SIG-M5 treated with dmso at 0.1 percent for 504 hours (cell line): ENCODE measurements around the gene SIRT5.

Experiments
- DNase-seq: peaks from one replicate; lab custom pipeline; 2025; ENCODE audit not compliant: unreplicated experiment; lab: John Stamatoyannopoulos, UW

Gene SIRT5

DNA sequence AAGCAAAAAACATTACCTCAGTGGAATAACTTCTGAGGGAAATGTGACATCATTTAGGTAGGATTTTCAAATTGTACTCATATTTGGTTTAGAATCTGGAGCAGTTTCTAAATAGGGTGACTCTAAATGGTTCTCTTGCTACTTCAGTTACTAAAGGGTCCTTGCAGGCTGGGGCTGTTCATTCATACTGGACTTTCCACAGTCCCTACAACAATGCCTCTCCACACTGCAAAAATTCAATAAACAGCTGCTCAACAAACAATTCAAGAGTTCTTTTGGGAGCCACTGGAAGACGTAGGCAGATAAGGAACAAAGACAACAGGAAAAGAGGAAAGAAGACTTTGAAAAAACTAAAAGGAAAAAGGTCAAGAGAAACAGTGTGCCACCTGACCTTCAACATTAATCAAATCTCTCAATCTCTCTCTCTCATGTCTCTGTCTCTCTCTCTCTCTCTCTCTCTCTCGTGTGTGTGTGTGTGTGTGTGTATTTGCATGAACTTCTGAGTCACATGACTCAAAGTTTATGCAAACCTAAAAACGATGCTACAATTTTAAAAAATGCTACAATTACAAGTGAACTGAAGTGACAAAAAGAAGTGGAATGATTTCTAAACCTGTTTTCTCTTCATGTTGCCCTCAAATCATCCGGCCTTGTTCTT, 55.2 kb downstream of the SIRT5 start:
- no peak for DNase-seq

DNA sequence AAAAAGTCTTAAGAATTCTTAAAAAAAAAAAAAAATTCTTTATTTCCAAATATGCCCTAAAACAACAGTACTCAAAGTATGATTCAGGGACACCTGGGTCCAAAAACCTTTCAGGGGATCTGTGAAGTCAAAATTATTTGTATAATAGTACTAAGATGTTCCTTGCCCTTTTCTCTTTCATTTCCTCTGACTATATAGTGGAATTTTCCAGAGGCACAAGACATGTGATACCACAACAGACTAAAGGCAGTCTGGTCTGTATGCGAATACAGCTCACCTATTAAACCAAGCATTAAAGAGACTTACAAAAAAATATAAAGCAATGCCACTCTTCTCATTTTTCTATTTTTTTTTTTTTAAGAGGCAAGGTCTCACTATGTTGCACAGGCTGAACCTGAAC, 56.1 kb downstream of the SIRT5 start:
- no peak for DNase-seq

DNA sequence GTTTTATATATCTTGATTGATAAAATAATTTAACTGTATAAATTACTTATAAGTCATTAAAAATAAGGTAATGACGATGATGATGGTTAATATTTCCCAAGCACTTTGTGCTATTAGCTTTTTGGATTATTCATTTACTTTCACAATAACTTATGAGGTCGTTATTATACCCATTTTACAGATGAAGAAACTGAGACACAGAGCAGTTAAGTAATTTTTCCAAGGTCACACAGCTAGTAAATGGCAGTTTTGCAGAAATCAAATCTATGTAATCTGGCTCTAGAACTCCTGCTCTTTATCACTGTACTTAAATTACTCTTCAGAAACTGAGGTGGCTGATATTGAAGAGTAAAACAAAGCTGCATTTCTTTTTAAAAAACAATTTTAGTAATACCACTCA, 58.9 kb downstream of the SIRT5 start:
- no peak for DNase-seq

DNA sequence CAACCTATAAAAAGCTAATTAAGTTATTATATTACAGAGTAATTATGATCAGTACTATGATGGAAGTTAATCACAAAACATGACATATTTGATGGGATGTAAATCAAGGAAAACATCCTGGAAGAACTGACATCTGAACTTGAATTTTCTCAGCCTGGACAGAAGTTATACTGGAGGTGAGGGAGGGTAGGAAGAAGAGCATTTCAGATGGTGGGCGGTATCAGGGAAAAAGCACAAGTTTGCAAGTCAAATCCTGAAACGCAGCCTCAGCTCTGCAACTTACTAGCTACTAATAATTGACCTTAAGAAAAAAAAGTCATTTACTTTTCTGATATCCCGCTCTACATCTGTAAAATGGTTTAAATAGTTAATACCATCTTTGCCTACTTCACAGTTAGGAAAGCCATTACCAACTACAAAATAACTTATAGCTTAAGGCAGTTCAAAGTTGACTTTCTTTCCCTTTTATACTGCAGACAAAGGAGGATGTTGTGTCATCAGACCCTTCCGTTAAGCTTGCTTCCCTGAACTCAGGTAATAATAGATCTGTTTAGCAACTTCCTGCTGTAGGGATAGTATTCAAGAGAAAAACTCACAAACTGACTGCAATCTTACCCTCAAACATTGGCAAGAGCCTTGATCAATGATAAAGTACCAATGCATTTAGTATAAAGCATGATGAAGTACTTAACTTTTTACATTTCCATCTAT, 61.7 kb downstream of the SIRT5 start:
- DNase-seq: peak; percentile 82

DNA sequence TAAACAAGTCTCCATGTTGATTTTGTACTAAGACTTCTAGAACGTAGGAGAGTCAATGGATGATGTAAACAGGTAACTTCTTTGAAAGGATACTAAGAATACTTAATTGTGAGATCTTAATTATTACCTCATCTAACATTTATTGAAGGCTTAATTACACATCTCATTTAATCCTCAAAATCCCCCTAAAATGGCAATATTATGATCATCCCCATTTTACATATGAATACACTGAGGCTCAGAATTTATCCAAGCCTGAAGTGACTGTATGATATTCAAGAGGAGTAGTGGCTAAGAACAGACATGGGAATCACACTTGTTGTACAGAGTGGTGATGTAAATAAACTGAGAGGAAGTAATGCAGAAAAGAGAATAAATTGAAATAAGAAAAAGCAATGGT, 63.6 kb downstream of the SIRT5 start:
- DNase-seq: no peak

DNA sequence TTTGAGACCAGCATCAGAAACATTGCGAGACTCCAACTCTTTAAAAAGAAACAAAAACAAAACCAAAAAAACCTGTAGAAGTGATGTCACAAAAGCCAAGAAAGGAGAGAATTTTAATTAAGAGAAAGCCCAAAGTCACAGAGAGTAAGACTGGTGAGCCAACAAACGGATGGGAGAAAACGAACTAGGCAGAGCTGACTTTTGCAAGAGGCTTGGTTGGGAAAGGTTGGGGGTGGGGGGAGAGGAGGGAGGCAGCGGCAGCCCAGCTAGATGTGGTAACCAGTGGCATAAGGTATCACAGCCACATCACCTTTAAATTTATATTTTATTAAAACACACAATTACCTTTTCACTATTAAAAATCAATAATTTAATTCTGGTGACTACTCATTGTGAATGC, 64.2 kb downstream of the SIRT5 start:
- DNase-seq: peak; percentile 88

DNA sequence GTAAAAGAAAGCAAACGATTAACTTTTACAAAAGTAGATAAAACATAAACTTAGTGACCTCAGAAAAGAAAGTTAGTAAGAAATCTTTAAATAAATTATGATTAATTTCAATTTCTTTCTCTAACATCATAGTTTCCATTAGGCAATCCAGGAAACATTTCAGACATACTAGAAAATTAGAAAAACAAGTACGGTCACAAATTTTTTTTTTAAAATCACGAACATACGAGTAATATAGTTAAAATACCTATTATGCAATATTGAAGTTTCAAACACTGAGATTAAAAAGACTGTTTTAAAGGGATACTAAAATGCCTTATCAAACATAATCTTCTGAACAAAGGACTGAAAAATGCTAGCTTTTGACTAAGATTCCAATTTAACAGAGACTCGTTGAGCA, 66.9 kb downstream of the SIRT5 start:
- no peak for DNase-seq

DNA sequence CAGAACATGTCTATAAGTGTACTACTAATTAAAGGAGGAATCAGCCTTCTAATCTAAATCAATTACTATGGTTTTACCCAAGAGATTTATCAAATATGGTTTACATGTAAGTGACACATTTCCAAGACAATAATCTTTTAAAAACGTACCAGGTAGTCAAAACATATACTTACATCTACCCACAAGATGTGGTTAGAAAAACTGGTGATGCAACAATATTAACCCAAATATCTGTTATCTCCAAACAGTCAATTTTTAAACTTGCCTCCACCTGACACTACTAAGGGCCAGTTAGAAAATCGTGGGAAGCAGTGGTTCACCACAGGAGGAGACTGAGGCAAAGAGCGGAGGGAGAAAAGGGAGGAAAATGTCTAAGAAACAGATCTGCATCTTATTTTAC, 68.7 kb downstream of the SIRT5 start:
- DNase-seq: no peak

DNA sequence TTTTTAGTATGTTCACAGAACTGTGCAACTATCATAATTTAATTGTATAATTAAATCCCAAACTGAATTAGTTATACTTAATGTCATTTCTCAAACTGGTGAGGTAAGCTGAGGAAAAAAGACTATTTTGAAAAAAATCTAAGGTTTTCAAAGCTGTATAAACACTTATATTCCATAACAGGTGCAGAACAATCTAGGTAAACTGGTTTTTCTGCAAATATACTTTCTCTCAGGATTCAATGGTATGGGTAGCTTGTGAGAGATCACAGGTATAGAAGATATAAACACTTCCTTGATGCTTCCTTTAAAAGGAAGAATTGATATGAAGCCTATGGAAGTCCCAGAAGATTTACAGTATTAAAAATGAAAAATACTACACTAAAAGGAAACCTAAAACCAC, 74.4 kb downstream of the SIRT5 start:
- no peak for DNase-seq

DNA sequence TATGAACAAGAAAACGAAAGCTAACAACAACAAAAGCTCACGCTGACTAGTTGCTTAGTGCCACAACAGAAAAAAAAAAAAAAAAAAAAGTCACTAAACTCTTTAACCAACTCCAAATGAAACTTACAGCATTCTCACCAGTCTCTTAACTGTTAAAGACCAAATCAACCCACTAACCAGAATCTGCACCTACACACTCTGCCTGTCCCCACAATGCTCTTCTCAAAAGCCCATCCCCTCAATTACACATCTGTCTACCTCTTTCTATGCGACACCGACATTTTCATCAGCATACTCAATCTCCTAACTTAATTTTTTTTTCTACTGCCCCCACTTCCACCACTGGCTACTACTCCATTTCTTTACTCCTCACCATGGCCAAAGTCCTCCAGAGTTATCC, 75.0 kb downstream of the SIRT5 start:
- no peak for DNase-seq

DNA sequence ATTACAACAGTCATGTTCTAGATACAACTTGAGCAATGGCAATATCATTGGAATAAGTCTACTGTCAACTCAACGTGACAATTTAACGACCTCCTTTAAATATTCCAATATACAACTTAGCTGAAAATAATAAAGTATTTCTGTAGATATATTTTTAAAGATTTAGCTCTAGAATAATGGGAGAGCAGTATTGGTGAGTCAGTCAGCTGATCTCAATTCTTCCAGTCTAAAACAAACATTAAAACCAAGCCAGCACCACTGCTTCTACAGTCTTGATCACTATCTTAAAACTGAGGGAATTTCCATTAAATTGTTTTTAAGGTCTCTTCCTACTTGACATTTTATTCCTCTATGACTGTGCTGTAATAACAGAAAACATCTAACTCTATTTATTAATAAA, 78.9 kb downstream of the SIRT5 start:
- no peak for DNase-seq

DNA sequence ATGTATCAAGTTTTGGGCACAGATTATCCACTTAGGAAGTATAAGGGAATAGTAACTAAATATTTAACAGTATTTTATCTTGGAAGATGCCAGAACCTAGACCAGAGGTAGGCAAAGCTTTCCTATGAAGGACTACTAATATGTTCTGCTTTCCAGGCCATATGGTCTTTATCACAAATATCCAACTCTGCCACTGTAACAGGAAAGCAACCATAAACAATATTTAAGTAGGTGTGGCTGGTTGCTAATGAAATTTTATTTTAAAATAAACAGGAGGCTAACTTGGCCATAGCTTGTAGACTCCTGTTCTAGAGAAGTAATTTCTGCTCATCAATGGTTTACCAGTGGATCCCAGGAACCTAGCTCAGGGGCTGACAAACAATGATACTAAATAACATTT, 80.1 kb downstream of the SIRT5 start:
- no peak for DNase-seq

DNA sequence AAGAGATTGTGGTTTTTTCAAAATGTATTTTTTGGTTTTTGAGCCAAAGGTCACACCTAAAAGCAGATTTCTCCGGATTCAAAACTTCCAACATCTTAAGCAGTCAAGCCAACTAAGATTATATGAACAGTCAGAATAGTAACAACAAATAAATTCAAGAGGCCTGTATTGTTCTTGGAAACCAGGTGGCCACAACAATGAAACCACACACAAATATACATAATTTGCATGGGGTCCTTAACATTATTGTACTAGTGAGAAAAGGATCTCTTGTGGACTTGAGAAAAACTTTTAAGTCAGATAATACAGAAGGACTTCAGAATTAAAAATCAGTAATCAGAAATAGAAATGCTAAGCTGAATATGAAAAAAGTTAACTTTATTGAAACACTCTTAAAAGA, 81.3 kb downstream of the SIRT5 start:
- no peak for DNase-seq

DNA sequence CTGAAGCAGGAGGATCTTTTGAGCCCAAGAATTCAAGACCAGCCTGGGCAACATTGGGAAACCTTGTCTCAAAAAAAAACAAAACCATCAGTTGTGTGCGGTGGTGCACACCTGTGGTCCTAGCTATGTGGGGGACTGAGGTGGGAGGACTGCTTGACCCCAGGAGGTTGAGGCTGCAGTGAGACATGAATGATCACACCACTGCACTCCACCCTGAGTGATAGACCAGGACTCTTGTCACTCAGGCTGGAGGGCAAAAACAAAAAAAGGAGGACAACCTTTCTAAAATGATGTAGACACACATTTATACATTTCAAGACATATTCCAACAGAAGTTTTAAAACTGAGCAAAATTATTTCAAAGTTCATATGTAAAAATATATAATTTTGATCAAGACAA, 85.9 kb downstream of the SIRT5 start:
- DNase-seq: no peak

DNA sequence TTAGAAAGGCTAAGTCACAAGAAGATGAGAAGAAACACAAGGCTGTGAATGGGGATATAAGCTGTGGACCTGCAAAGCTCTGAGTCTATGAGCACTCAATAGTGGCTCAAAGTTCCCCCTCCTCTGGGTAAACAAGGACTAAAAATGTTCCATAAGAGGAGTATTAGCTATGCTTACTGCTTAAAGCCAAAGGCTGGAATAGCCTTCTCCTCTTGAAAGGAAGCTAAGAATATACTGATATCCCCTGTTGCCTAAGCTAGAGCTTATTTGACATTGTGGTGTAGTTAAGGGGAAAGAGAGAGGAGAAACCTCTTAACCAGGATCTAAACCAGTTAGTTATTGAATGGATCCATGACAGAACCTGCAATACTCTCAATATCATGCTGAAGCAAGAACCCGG, 86.5 kb downstream of the SIRT5 start:
- DNase-seq: no peak

DNA sequence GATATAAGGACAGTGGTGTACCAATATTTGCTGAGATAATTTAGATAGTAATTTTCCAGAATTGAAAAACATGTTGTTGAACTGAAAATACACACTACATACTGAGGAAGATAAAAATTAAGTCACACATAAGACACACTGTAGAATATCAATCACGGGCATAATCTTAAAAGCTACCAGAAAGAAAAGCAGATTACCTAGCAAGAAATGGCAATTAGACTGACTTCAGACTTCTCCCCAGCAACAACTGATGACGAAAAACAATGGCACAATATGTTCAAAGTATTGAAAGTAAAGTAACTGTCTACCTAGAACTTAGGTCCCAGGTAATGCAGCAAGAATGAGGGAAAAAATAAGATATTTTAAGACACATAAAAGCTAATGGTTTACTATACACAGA, 87.2 kb downstream of the SIRT5 start:
- no peak for DNase-seq

DNA sequence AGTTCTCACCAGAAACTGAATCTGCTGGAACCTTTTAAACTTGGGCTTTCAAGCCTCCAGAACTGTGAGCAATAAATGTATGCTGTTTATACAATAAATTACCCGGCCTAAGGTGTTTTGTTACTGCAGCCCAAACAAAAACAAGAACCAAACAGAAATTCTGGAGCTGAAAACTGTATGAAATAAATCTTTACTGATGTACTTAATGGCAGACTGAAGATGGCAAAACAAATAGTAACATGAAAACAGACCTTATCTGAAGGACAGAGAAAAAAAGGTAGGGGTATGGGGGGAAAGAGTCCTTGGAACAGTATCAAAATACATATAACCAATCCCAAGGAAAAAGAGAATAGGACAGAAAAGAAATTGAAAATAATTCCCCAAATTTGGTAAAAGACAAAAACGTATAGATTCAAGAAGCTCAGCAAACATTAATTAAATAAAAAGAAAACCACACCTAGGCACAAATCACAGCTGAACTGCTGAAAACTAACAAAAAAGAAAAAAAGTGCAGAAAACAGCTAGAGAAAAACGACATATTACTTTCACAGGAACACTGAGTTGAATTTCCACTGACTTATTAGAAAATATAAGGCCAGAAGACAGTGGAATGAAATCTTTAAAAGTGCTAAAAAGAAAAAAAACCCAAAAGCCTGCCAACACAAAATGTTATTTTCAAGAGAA, 88.4 kb downstream of the SIRT5 start:
- no peak for DNase-seq

DNA sequence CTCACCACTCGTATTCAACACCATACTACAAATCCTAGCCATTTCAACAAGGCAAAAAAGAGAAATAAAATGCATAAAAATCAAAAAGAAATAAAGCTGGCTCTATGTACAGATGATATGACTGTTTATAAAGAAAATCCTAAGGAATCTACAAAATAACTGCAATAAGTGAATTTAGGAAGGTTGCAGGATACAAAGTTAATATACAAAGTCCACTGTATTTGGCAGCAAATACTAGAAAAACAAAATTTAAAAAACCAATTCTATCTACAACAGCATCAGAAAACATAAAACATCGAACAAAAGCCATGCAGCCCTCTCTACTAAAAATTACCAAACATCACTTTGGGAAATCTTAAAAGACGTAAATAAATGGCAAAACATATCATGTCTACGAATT, 89.6 kb downstream of the SIRT5 start:
- no peak for DNase-seq
